PC-9 (cell line): Measurements from ENCODE around the gene NMD3.

Experiments used
- CTCF ChIP-seq: fragments of 200-600 bp; sonication (generic); conservative IDR thresholded peaks from 2 replicates; pipeline ENCODE4 v1.6.1; 2017; ENCODE audit warnings: mixed run types, antibody characterized with exemption, mild to moderate bottlenecking, moderate library complexity
- EZH2 ChIP-seq: fragments of 200-600 bp; sonication (generic); IDR thresholded peaks from 2 replicates; pipeline ENCODE4 v1.8.0; 2017; ENCODE audit warnings: antibody characterized with exemption, low read depth

DNA sequence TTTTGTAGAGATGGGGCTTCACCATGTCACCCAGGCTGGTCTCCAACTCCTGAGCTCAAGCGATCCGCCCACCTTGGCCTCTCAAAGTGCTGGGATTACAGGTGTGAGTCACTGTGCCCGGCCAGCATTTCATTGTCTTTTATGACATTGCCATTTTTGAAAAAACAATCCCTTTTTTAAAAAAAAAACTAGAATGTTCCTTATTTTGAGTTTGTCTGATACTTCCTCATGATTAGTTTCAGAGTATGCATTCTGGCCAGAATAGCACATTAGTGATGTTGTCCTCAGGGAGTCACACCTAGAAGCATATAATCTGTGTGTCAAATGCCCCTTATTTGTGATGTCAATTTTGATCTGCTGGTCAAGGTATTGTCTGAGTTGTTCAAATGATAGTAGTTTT is 21.2 kb upstream of the NMD3 start:
- no peak for TF ChIP-seq CTCF
- no peak for TF ChIP-seq EZH2
